ENCODE data around the gene AKR1B1.

DNA sequence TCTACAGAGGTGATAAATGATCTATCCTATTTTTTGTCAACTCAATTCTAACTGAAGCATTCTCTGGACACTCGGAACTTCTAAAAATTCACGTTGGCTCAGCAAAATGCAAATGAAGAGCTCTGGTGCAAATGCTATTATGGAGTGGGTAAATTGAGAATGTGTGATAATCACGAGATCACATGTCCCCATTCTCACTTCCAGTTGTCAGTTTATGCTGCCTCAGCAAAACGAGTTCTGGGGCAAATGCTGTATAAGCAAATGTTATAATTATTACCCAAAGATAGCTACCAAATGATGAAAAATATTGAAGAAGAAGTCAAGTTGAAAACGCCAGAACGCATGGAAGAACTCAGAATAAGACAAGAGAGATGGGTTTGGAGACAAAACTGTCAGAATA, 29.4 kb downstream of the AKR1B1 start:
- TF ChIP-seq TCF7 (CRISPR knock-in tag; IDR thresholded peaks at IDR 0.05; ENCODE audit: low read depth) (no peak), NFE2L1 (CRISPR knock-in tag; IDR thresholded peaks at IDR 0.05) (no peak), CREB1 (CRISPR knock-in tag; IDR thresholded peaks at IDR 0.05) (no peak), NR2C2 (CRISPR knock-in tag; IDR thresholded peaks at IDR 0.05) (no peak), ELF4 (CRISPR knock-in tag; IDR thresholded peaks at IDR 0.05; ENCODE audit: low read depth) (no peak), ZNF416 (CRISPR knock-in tag; IDR thresholded peaks at IDR 0.05) (no peak), KAT7 (CRISPR knock-in tag; IDR thresholded peaks at IDR 0.05; ENCODE audit: borderline replicate concordance) (no peak)
- TF ChIP-seq, protein P1, sequence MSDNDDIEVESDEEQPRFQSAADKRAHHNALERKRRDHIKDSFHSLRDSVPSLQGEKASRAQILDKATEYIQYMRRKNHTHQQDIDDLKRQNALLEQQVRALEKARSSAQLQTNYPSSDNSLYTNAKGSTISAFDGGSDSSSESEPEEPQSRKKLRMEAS (CRISPR knock-in tag; IDR thresholded peaks at IDR 0.05): no peak
